ENCODE results near the gene TREML2.

The TREML2 gene

GRCh38 chr6:41187924-41188886, 12.7 kb downstream of the TREML2 start:
- Histone ChIP-seq H3K36me3 (replicated peaks) (no peaks in the 10 kb centered on the region), H3K27me3 (replicated peaks) (no peaks in the 10 kb centered on the region), H3K4me3 (ENCODE audit: low read depth, low read length) (no peak overlapping the region), H3K27ac (no peak overlapping the region)
- in situ Hi-C loops (cut with HindIII; ENCODE audit: low pct_ligation_motif_present, low sequenced_read_pairs), result no loop called here
- no peak for DNase-seq
- no peak for TF ChIP-seq CTCF (IDR thresholded peaks at IDR 0.05; ENCODE audit: low read depth, low read length, missing control alignments)

GRCh38 chr6:41186031-41186562, 14.9 kb downstream of the TREML2 start:
- no peaks in the 10 kb centered on the region for H3K27me3 ChIP-seq (replicated peaks)
- no peak for DNase-seq
- H3K4me3 ChIP-seq (ENCODE audit: low read depth, low read length), result no peak overlapping the region
- in situ Hi-C loops (cut with HindIII; ENCODE audit: low pct_ligation_motif_present, low sequenced_read_pairs), result no loop called here
- no peak overlapping the region for H3K27ac ChIP-seq
- no peaks in the 10 kb centered on the region for H3K36me3 ChIP-seq (replicated peaks)
- no peak for TF ChIP-seq CTCF (IDR thresholded peaks at IDR 0.05; ENCODE audit: low read depth, low read length, missing control alignments)

- no peaks in the 10 kb centered on the region for H3K36me3 ChIP-seq (replicated peaks)
- H3K27me3 ChIP-seq (replicated peaks), result no peaks in the 10 kb centered on the region
- in situ Hi-C loops (cut with HindIII; ENCODE audit: low pct_ligation_motif_present, low sequenced_read_pairs), result no loop called here
- TF ChIP-seq CTCF (IDR thresholded peaks at IDR 0.05; ENCODE audit: low read depth, low read length, missing control alignments), result no peak
- H3K4me3 ChIP-seq (ENCODE audit: low read depth, low read length), result no peak overlapping the region
- no peak overlapping the region for H3K27ac ChIP-seq
- no peak for DNase-seq
These were observed 16.2 kb downstream of the TREML2 start for GRCh38 chr6:41184761-41185160.

DNA sequence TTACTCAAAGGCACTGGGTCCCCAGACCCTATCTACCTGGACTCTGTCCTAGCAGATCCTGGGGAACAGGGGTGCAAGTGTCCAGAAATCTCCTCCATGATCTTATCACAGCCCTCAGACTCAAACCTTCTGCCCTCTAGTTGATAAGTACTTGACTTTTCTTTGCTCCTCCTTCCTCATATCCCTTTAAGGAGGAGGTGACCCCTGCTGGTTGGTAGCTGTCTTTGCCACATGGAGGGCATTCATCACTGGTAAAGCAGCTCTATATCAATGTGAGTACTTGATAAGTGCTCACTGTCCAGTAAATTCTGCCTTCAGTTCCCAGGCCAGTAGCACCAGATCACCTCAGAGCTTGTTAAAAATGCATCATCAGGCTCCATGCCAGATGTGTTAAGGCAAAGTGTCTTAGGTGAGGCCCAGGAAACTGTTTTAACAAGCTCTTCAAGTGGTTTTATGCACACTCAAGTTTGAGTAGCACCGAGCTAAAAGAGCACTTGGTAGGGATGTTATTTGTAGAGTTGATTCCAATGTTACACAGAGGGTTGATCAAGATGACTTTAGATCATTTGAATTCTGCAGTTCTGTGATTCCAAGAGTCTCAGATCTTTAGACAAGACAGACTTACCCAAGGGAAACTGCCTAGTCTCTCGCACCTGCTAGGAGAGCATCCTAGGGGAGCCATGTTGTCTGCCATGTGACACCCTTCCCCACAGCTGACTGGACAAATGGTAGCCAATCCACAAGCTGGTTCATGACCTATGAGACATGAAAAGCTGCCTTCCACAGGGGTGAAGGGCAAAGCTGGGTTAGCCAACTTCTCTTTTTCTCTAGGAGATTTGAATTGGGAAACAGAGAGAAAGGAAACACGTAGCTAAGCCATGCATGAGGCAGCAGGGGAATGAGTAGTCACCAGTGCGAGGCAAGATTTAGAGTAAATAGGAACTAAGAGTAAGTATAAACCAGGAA, 18.6 kb downstream of the TREML2 start:
- Histone ChIP-seq H3K36me3 (replicated peaks) (no peaks in the 10 kb centered on the region), H3K27me3 (replicated peaks) (no peaks in the 10 kb centered on the region), H3K27ac (no peak overlapping the region), H3K4me3 (ENCODE audit: low read depth, low read length) (no peak overlapping the region)
- peak; percentile 83 for TF ChIP-seq CTCF (IDR thresholded peaks at IDR 0.05; ENCODE audit: low read depth, low read length, missing control alignments)
- peak; percentile 52 for DNase-seq
- in situ Hi-C loops (cut with HindIII; ENCODE audit: low pct_ligation_motif_present, low sequenced_read_pairs), result no loop called here

- TF ChIP-seq CTCF (IDR thresholded peaks at IDR 0.05; ENCODE audit: low read depth, low read length, missing control alignments), result no peak
- H3K4me3 ChIP-seq (ENCODE audit: low read depth, low read length), result no peak overlapping the region
- H3K36me3 ChIP-seq (replicated peaks), result no peaks in the 10 kb centered on the region
- no peak overlapping the region for H3K27ac ChIP-seq
- no peak for DNase-seq
- no peaks in the 10 kb centered on the region for H3K27me3 ChIP-seq (replicated peaks)
- in situ Hi-C loops (cut with HindIII; ENCODE audit: low pct_ligation_motif_present, low sequenced_read_pairs), result no loop called here
These were observed 19.4 kb downstream of the TREML2 start for GRCh38 chr6:41181566-41181965.

Measured in brain microvascular endothelial cell (primary cell).